ENCODE results near the gene CCDC51.
"Not testable (repeated sequence)": the region's sequence is repeated elsewhere in the genome, so short reads cannot be mapped to it uniquely, and the experiment has no call there.

Gene CCDC51

GRCh38 chr3:48463703-48464102 is 23.8 kb upstream of the CCDC51 start:
- peaks cover 32% of the 10 kb centered on the region for H3K36me3 ChIP-seq (replicated peaks)

DNA sequence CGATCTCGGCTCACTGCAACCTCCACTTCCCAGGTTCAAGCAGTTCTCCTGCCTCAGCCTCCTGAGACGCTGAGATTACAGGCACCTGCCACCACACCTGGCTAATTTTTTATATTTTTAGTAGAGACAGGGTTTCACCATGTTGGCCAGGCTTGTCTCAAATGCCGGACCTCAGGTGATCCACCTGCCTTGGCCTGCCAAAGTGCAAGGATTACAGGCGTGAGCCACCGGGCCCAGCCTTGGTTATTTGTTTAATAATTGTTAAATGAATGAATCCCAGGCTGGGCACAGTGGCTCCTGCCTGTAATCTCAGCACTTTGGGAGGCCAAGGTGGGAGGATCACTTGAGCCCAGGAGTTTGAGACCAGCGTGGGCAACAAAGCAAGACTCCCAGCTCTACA is 21.8 kb upstream of the CCDC51 start:
- DNase-seq; H3K4me3 ChIP-seq (ENCODE audit: low read depth, low read length); in situ Hi-C loops (cut with HindIII; ENCODE audit: low pct_ligation_motif_present, low sequenced_read_pairs); H3K27ac ChIP-seq; H3K27me3 ChIP-seq (replicated peaks): not testable (repeated sequence)
- H3K36me3 ChIP-seq (replicated peaks) = peaks cover 22% of the 10 kb centered on the region

More at GRCh38 chr3:48463703-48464102, 23.8 kb upstream of the CCDC51 start:
- TF ChIP-seq, protein P1, sequence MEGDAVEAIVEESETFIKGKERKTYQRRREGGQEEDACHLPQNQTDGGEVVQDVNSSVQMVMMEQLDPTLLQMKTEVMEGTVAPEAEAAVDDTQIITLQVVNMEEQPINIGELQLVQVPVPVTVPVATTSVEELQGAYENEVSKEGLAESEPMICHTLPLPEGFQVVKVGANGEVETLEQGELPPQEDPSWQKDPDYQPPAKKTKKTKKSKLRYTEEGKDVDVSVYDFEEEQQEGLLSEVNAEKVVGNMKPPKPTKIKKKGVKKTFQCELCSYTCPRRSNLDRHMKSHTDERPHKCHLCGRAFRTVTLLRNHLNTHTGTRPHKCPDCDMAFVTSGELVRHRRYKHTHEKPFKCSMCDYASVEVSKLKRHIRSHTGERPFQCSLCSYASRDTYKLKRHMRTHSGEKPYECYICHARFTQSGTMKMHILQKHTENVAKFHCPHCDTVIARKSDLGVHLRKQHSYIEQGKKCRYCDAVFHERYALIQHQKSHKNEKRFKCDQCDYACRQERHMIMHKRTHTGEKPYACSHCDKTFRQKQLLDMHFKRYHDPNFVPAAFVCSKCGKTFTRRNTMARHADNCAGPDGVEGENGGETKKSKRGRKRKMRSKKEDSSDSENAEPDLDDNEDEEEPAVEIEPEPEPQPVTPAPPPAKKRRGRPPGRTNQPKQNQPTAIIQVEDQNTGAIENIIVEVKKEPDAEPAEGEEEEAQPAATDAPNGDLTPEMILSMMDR (IDR thresholded peaks at IDR 0.05; ENCODE audit: low read depth, low read length, missing control alignments) = no peak
- Histone ChIP-seq H3K4me3 (ENCODE audit: low read depth, low read length) (no peak overlapping the region), H3K27me3 (replicated peaks) (no peaks in the 10 kb centered on the region), H3K27ac (no peak overlapping the region)
- in situ Hi-C loops (cut with HindIII; ENCODE audit: low pct_ligation_motif_present, low sequenced_read_pairs) = no loop called here
- no peak for DNase-seq

DNA sequence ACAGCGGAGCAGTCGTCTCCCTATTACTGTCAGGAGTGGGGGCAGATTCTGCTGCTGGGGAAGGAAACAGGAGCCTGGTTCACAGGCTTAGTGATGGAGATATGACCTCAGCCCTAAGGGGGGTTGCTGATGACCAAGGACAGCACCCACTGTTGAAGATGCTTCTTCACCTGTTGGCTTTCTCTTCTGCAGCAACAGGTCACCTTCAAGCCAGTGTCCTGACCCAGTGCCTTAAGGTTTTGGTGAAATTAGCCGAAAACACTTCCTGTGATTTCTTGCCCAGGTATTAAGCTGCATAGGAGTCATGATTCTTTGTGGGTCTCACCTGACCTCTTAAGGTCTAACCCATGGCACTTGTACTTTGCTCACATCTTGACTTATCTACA is 20.6 kb upstream of the CCDC51 start:
- DNase-seq = no peak
- TF ChIP-seq, protein P1 (IDR thresholded peaks at IDR 0.05; ENCODE audit: low read depth, low read length, missing control alignments) = no peak
- no peak overlapping the region for H3K27ac ChIP-seq
- H3K4me3 ChIP-seq (ENCODE audit: low read depth, low read length) = no peak overlapping the region
- in situ Hi-C loops (cut with HindIII; ENCODE audit: low pct_ligation_motif_present, low sequenced_read_pairs) = no loop called here
- H3K36me3 ChIP-seq (replicated peaks) = peaks cover 27% of the 10 kb centered on the region
- no peaks in the 10 kb centered on the region for H3K27me3 ChIP-seq (replicated peaks)

DNA sequence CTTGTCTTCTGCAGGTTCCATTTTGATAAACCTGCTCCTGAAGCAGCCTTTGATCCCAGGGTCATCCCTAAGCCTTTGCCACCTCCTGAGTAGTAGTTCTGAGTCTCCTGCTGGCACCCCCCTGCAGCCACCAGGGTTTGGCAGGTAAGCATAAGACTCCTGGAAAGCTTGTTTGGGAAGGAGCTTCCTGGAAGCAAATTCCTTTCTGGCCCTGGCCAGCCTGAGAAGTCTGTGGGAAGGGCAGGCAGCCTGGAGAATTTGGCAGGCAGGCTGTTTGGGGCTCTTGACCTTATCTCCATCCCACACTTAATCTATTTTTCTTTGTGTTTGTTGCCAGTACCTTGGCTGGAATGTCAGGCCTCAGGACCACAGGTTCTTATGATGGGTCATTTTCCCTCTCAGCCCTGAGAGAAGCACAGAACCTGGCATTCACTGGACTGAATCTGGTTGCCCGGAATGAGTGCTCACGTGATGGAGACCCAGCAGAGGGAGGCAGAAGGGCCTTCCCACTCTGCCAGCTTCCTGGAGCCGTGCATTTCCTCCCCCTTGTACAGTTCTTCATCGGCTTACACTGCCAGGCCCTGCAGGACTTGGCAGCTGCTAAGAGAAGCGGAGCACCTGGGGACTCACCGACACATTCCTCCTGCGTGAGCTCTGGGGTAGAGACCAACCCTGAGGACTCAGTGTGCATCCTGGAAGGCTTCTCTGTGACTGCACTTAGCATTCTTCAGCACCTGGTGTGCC is 20.0 kb upstream of the CCDC51 start:
- TF ChIP-seq, protein P1 (IDR thresholded peaks at IDR 0.05; ENCODE audit: low read depth, low read length, missing control alignments) = no peak
- H3K36me3 ChIP-seq (replicated peaks) = peaks cover 30% of the 10 kb centered on the region
- no peaks in the 10 kb centered on the region for H3K27me3 ChIP-seq (replicated peaks)
- no peak overlapping the region for H3K4me3 ChIP-seq (ENCODE audit: low read depth, low read length)
- DNase-seq = no peak
- H3K27ac ChIP-seq = no peak overlapping the region
- in situ Hi-C loops (cut with HindIII; ENCODE audit: low pct_ligation_motif_present, low sequenced_read_pairs) = no loop called here

DNA sequence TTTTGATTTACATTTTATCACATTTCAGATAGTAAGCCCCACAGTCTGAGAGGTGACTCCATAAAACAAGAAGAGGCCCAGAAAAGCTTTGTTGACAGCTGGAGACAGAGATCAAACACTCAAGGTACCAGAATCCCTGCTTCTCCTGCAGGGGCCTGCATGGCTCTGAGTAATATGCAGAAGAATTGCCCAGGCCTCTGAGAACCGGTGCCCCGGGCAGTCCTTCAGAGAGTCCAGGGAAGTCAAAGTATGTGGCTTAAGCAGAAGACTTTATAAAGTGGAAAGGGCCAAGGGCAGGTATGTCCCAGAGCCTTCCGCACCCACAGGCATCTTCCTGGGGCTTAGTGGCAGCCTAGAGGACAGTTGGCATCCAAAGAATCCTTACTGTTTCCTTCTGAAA is 19.4 kb upstream of the CCDC51 start:
- TF ChIP-seq, protein P1 (IDR thresholded peaks at IDR 0.05; ENCODE audit: low read depth, low read length, missing control alignments) = no peak
- no peak for DNase-seq
- no peak overlapping the region for H3K27ac ChIP-seq
- H3K27me3 ChIP-seq (replicated peaks) = no peaks in the 10 kb centered on the region
- no peak overlapping the region for H3K4me3 ChIP-seq (ENCODE audit: low read depth, low read length)
- peaks cover 33% of the 10 kb centered on the region for H3K36me3 ChIP-seq (replicated peaks)
- in situ Hi-C loops (cut with HindIII; ENCODE audit: low pct_ligation_motif_present, low sequenced_read_pairs) = no loop called here

- peaks cover 50% of the 10 kb centered on the region for H3K36me3 ChIP-seq (replicated peaks)
- no peak for DNase-seq
- in situ Hi-C loops (cut with HindIII; ENCODE audit: low pct_ligation_motif_present, low sequenced_read_pairs) = no loop called here
- no peak overlapping the region for H3K4me3 ChIP-seq (ENCODE audit: low read depth, low read length)
- TF ChIP-seq, protein P1 (IDR thresholded peaks at IDR 0.05; ENCODE audit: low read depth, low read length, missing control alignments) = no peak
- H3K27me3 ChIP-seq (replicated peaks) = no peaks in the 10 kb centered on the region
- no peak overlapping the region for H3K27ac ChIP-seq
Measured at GRCh38 chr3:48456456-48456855, 16.5 kb upstream of the CCDC51 start.

Data from brain microvascular endothelial cell (primary cell).